Colonic mucosa (tissue), 4 donors: ENCODE measurements around the gene C10orf105. TPM values are rescaled to one million over a fixed set of nuclear protein-coding genes. Genes with fewer than 3 reads are reported as not detected.
A peak's percentile ranks its signal among the peaks of the same experiment; 100 is the strongest.

Source experiments
- DNase-seq: peaks from one replicate; pipeline ENCODE4 v3.0.0-alpha.2; 2020
- H3K27ac ChIP-seq: fragments of 200-600 bp; one replicate; pipeline ENCODE4 v1.8.0; 2021
- H3K27me3 ChIP-seq: fragments of 200-600 bp; one replicate; pipeline ENCODE4 v1.8.0; 2021
- H3K36me3 ChIP-seq: fragments of 200-600 bp; one replicate; pipeline ENCODE4 v1.8.0; 2021
- H3K4me1 ChIP-seq: fragments of 200-600 bp; one replicate; pipeline ENCODE4 v1.8.0; 2021; ENCODE audit warnings: mild to moderate bottlenecking
- H3K4me3 ChIP-seq: fragments of 200-600 bp; one replicate; pipeline ENCODE4 v1.8.0; 2021
- H3K9ac ChIP-seq, 2 donors: one replicate each; pipeline ENCODE4 v1.7.0; 2013; ENCODE audit warnings: control low read depth in 2 of 2, low read depth in 2 of 2, low read length in 2 of 2
- H3K9me3 ChIP-seq: fragments of 200-600 bp; one replicate; pipeline ENCODE4 v1.8.0; 2021
- intact Hi-C: fragments of 100-400 bp; cut with DNase I; formaldehyde crosslinking; loops from one replicate; pipeline ENCODE4 v1.14.1; 2022
- total RNA-seq, 2 donors: library from RNA; stranded (reverse); fragmentation: NEBNext Ultra II Directional in 1 of 2; extraction: Animal tissue kit (Norgen Biotek cat#: 25700) in 1 of 2; gene quantifications; one replicate each; pipeline ENCODE4 v1.2.1, GENCODE V29; 2021
- TF ChIP-seq, protein P1 (sequence below): fragments of 200-600 bp; IDR thresholded peaks from one replicate; pipeline ENCODE4 v1.8.0; 2022; ENCODE audit warnings: antibody characterized with exemption, mild to moderate bottlenecking
- donor health status: healthy.
- donor health status: DM: no; HTN: no; CAD: no.
- donor health status: DM: no; HTN: no; CAD: no.

The C10orf105 gene
- total RNA-seq, 2 donors from 2014 or later = 0.07 TPM; not detected in 1

DNA sequence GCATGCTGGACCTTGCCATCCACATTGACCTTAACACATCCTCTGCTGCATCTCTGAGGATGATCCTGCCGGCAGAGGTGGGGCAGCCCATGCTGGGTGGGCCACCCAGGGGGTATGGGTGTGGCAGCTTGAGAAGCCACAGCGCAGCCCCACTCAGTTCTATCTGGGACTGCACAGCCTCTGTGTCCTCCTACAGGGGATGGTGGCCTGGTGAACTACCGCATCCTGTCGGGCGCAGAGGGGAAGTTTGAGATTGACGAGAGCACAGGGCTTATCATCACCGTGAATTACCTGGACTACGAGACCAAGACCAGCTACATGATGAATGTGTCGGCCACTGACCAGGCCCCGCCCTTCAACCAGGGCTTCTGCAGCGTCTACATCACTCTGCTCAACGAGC is 12.2 kb upstream of the C10orf105 start:
- Histone ChIP-seq H3K36me3 (no peaks in the 10 kb centered on the region), H3K27me3 (no peaks in the 10 kb centered on the region), H3K9me3 (no peaks in the 10 kb centered on the region), H3K9ac (no peak overlapping the region), H3K27ac (no peak overlapping the region), H3K4me3 (no peak overlapping the region), H3K4me1 (peaks cover 39% of the 10 kb centered on the region)
- TF ChIP-seq, protein P1, sequence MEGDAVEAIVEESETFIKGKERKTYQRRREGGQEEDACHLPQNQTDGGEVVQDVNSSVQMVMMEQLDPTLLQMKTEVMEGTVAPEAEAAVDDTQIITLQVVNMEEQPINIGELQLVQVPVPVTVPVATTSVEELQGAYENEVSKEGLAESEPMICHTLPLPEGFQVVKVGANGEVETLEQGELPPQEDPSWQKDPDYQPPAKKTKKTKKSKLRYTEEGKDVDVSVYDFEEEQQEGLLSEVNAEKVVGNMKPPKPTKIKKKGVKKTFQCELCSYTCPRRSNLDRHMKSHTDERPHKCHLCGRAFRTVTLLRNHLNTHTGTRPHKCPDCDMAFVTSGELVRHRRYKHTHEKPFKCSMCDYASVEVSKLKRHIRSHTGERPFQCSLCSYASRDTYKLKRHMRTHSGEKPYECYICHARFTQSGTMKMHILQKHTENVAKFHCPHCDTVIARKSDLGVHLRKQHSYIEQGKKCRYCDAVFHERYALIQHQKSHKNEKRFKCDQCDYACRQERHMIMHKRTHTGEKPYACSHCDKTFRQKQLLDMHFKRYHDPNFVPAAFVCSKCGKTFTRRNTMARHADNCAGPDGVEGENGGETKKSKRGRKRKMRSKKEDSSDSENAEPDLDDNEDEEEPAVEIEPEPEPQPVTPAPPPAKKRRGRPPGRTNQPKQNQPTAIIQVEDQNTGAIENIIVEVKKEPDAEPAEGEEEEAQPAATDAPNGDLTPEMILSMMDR = no peak
- intact Hi-C loops = no loop called here
- DNase-seq = no peak

DNA sequence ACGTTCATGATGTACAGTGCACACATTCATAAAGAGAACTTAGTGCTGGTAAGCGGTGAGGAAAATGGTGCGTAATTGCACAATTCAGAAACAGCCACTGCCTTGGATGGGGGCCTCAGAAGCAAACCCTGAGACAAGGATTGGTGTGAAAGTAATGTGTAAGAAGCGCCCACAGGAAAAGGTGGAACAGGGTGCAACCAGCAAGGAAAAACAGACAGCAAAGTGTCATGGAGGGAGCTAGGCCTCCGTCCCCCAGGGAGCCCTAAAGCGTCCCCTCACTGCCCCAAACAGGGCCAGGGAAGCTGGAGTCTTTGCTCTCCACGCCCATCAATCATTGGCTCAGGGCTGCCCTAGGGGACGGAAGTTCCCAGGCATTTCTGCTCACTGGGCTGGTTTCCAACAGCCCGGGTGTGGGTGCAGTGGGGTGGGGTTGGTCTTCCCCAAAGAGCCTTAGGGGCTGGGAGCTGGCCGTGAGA is 9.6 kb upstream of the C10orf105 start:
- TF ChIP-seq, protein P1 = no peak
- Histone ChIP-seq H3K27ac (peak overlapping the region; percentile 84), H3K27me3 (no peaks in the 10 kb centered on the region), H3K9ac (peak overlapping the region; percentile 26 to 86), H3K9me3 (no peaks in the 10 kb centered on the region), H3K4me3 (no peak overlapping the region), H3K4me1 (peaks cover 31% of the 10 kb centered on the region), H3K36me3 (no peaks in the 10 kb centered on the region)
- peak; percentile 93 for DNase-seq
- intact Hi-C loops = loop anchor here (5.0 kb wide), 1 partner anchor 43 kb away; the partner anchor contains the start of gene VSIR

DNA sequence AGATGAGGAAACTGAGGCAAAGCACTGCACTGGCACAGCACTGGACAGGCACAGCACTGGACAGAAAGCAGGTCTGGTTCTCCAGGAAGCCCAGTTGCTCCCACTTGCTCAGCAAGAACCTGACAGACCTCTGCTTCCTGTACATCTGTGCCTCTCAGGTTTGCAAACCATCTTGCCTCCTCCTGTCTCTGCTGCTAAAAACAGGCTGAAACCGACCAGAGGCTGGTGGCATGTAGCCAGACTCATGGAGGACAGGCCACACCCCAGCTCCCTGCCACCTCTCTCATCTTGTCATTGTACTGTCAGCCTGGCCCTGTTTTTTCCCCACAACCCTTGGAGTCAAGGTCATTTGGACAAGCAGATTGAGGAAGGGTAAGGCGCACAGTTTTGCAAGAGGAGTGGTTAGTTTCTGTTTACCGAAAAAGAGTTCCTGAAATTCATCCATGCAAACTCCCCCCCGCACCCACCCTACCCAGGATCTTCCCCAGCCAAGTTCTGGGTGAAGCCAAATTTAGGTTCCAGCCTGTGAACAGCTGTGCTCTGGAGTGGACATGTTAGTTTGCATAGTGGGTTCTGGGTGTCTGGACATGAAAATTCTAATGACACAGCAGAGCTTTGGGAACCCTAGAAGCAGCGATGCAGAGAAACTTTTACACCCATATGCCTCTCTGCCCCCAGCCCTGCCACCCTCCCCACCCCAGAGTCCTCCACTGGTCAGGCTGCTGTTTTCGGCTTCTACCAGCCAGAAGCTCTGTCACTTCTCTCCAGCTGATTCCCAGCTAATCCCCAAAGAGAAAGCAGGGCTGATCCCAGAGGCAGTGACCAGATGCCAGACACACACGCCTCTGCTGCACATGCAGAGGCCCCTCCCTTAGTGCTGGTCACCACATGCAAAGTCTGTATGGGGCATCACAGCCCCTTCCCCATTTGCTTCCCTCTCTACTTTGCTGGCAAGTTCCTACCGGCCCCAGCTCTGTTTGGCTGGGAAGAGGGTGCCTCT is 8.5 kb upstream of the C10orf105 start:
- H3K27ac ChIP-seq = peak overlapping the region; percentile 84
- peak; percentile 92 for DNase-seq
- no peaks in the 10 kb centered on the region for H3K36me3 ChIP-seq
- peak overlapping the region; percentile 71 to 86 for H3K9ac ChIP-seq
- H3K4me1 ChIP-seq = peaks cover 31% of the 10 kb centered on the region
- intact Hi-C loops = loop anchor here (5.0 kb wide), 1 partner anchor 44 kb away; the partner anchor contains the start of gene VSIR
- H3K9me3 ChIP-seq = no peaks in the 10 kb centered on the region
- TF ChIP-seq, protein P1 = no peak
- no peaks in the 10 kb centered on the region for H3K27me3 ChIP-seq
- no peak overlapping the region for H3K4me3 ChIP-seq

DNA sequence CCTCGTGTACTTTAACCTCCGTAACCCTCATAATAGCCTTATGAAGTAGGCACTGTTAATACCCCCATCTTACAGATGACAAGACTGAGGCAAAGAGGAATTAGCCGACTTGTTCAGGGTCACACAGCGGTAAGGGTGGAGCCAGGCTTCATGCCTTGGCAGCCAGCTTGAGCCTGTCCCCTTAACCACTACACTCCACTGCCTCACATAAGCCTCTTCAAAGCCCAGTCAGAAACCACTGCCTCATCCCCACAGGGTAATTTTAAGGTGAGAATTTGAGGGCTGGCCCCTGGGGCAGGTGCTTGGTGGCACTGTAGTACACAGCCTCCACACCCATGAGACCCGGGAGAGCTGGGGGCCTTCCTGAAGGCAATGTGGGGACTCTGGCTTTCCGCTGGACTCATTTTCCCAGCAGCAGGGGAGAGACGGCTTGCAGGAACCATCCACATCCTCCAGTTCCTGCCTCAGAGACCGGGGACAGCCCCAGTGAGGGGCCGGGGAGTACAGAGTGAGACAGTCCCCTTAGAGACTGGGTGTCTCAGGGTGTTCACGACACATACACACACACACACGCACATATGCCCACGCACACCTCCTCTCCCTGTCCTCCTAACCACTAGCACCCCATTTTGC is 7.6 kb upstream of the C10orf105 start:
- Histone ChIP-seq H3K36me3 (no peaks in the 10 kb centered on the region), H3K27me3 (no peaks in the 10 kb centered on the region), H3K9ac (peak overlapping the region; percentile 71 to 86), H3K4me1 (peaks cover 31% of the 10 kb centered on the region), H3K9me3 (no peaks in the 10 kb centered on the region), H3K4me3 (no peak overlapping the region), H3K27ac (peak overlapping the region; percentile 84)
- intact Hi-C loops = loop anchor here (5.0 kb wide), 1 partner anchor 45 kb away; the partner anchor contains the start of gene VSIR
- TF ChIP-seq, protein P1 = no peak
- DNase-seq = no peak

DNA sequence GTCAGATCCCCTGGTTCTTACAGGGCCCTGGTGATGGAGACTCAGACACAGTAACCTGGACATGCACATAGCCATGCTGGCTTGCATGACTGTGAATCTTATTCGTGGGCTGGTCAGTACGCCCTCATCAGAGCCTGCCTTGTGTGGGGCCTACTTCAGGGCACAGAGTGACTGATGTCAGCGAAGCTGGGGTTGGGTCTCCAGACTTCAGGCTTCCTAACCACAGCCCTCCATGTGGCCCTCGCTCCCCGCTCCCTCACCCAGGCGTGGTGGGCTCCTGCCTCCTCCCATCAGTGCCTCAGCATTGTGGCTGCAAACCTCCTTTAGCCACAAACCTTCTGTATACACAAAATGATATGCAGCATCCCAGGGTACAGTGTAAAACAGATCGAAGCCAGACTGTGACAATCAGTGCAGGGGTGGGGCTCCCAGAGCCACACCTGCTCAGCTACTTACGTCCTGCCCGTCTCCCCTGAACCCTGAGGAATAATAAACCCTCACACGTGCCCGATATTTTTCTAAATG is 7.1 kb upstream of the C10orf105 start:
- Histone ChIP-seq H3K27ac (peak overlapping the region; percentile 84), H3K9ac (peak overlapping the region; percentile 27 to 86), H3K36me3 (no peaks in the 10 kb centered on the region), H3K9me3 (no peaks in the 10 kb centered on the region), H3K4me1 (peaks cover 31% of the 10 kb centered on the region), H3K4me3 (no peak overlapping the region), H3K27me3 (no peaks in the 10 kb centered on the region)
- intact Hi-C loops = loop anchor here (5.0 kb wide), 1 partner anchor 46 kb away; the partner anchor contains the start of gene VSIR
- DNase-seq = peak; percentile 46
- TF ChIP-seq, protein P1 = no peak
